ENCODE results near the gene GABRR1.

The GABRR1 gene

GRCh38 chr6:89257346-89257745 is 40.2 kb upstream of the GABRR1 start:
- TF ChIP-seq CTCF (IDR thresholded peaks at IDR 0.05; ENCODE audit: low read depth, low read length) = no peak
- Histone ChIP-seq H3K27me3 (no peaks in the 10 kb centered on the region), H3K9me3 (no peaks in the 10 kb centered on the region), H3K4me3 (ENCODE audit: low read depth, low read length) (no peak overlapping the region), H3K4me1 (no peaks in the 10 kb centered on the region; the same call in 1 of the 2 replicates), H3K36me3 (no peaks in the 10 kb centered on the region)
- no peak for DNase-seq

DNA sequence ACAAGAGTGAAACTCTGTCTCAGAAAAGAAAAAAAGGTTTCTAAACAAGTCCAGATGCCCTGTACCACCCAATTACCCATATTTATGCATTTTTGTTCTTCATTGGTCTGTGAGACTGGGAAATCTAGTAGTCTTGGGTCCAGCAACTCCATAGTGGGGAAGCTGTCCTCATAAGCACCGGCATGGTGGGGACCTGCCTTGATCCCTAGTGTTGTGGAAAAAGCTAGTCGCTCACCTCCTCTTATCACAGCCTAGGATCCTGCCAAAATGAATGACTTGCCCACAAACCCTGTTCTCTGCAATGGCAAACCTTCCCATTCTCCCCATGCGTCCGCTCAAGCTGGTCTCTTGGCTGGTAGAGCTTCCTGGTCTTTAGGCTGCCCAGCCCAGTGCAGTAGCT is 38.3 kb upstream of the GABRR1 start:
- H3K4me1 ChIP-seq = no peaks in the 10 kb centered on the region
- H3K27me3 ChIP-seq = no peaks in the 10 kb centered on the region
- H3K4me3 ChIP-seq (ENCODE audit: low read depth, low read length) = no peak overlapping the region
- no peak for DNase-seq
- no peak for TF ChIP-seq CTCF (IDR thresholded peaks at IDR 0.05; ENCODE audit: low read depth, low read length)
- no peaks in the 10 kb centered on the region for H3K9me3 ChIP-seq
- H3K36me3 ChIP-seq = no peaks in the 10 kb centered on the region

DNA sequence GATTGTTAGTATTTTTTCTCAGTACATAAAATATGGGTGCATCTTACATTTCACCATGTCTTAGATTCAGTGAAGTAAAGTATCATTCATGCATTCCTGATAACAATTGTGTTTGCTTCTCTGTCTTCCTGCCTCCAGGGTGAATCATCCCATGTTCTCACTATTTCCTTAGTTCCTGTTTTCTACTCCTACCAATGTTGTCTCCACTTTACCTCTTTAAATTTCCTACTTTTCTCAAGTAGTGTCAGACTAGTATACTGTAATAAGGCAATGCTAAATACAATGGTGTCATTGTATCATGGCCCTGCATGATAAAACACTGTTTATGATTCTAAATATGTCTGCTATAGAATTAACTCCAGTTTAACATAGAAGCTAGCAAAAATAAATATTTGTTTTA is 37.4 kb upstream of the GABRR1 start:
- no peak for TF ChIP-seq CTCF (IDR thresholded peaks at IDR 0.05; ENCODE audit: low read depth, low read length)
- Histone ChIP-seq H3K27me3 (no peaks in the 10 kb centered on the region), H3K4me1 (no peaks in the 10 kb centered on the region), H3K4me3 (ENCODE audit: low read depth, low read length) (no peak overlapping the region), H3K9me3 (no peaks in the 10 kb centered on the region), H3K36me3 (no peaks in the 10 kb centered on the region)
- no peak for DNase-seq

GRCh38 chr6:89252907-89253306 is 35.7 kb upstream of the GABRR1 start:
- no peak overlapping the region for H3K4me3 ChIP-seq (ENCODE audit: low read depth, low read length)
- TF ChIP-seq CTCF (IDR thresholded peaks at IDR 0.05; ENCODE audit: low read depth, low read length) = no peak
- no peaks in the 10 kb centered on the region for H3K9me3 ChIP-seq
- H3K27me3 ChIP-seq = no peaks in the 10 kb centered on the region
- no peaks in the 10 kb centered on the region for H3K4me1 ChIP-seq
- no peak for DNase-seq
- H3K36me3 ChIP-seq = no peaks in the 10 kb centered on the region

GRCh38 chr6:89251976-89252375 is 34.8 kb upstream of the GABRR1 start:
- DNase-seq = no peak
- Histone ChIP-seq H3K4me1 (no peaks in the 10 kb centered on the region), H3K9me3 (no peaks in the 10 kb centered on the region), H3K4me3 (ENCODE audit: low read depth, low read length) (no peak overlapping the region), H3K36me3 (no peaks in the 10 kb centered on the region), H3K27me3 (no peaks in the 10 kb centered on the region)
- no peak for TF ChIP-seq CTCF (IDR thresholded peaks at IDR 0.05; ENCODE audit: low read depth, low read length)

DNA sequence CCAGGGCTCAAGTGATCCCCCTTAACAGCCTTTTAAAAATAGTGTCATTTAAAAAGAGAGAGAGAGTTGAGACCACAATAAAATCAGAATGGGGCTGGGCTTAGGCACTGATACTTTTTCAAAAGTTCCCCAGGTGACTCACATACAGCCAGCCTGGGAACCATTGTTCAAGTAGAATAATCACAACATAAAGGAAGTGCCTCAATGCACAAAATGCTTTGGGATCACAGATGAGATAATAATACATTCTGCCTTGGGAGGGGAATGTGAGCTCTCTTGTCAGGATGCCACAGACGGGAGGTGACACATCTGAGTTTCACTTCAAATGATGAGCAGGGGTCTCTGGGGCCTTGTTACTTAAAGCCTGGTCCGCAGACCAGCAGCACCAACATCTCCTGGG is 34.0 kb upstream of the GABRR1 start:
- DNase-seq = no peak
- TF ChIP-seq CTCF (IDR thresholded peaks at IDR 0.05; ENCODE audit: low read depth, low read length) = no peak

More for the DNA sequence above, 34.0 kb upstream of the GABRR1 start:
- Histone ChIP-seq H3K9me3 (no peaks in the 10 kb centered on the region), H3K4me3 (ENCODE audit: low read depth, low read length) (no peak overlapping the region), H3K36me3 (no peaks in the 10 kb centered on the region), H3K27me3 (no peaks in the 10 kb centered on the region), H3K4me1 (no peaks in the 10 kb centered on the region)
